ENCODE data around the gene ANO1. TPM values are rescaled to one million over a fixed set of nuclear protein-coding genes. Genes with fewer than 3 reads are reported as not detected.

Gene ANO1
- polyA plus RNA-seq, 1 donor (not counting 4 experiments of a cell fraction or from before 2014, with no cell fraction given): 45.2 TPM

DNA sequence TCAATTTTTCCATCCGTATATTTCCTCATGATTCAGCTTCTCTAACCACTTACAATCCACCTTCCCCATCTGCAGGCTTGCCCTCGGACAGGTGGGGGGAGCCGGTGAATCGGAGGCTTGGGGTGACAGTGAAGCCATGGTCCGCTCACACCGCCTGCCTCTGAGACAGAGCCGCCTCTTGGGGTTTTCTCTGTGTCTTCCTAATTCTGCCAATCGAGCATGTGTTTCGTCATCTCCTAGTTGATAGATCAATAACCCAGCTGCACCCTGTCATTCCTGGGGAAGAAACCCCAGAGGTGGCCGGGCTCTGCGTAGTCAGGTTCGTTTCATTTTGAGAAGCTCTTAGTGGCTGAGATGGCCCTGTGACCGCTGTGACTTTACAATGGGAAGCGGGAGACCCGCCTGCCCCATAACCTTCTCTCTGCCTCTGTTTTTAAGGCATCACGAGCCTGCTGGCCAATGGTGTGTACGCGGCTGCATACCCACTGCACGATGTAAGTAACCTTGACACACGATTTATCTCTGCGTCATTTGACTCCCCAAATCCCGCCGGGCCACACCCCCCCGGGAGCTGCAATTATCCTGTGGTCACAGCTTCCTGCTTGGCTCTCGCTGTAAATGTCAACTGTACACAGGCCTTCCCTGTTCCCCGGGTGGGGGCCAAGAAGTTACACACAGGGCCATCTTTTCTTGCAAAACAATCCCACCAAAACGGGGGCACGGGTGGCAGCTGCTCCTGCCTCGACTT, 33.3 kb downstream of the ANO1 start:
- Histone ChIP-seq H3K9me1 (ENCODE audit: control insufficient read depth, extremely low read depth, insufficient read depth, low read length) (no peaks in the 10 kb centered on the region), H3K4me2 (ENCODE audit: control insufficient read depth, extremely low read depth, insufficient read depth, low read depth, low read length) (no peak overlapping the region), H3K27me3 (ENCODE audit: control insufficient read depth, extremely low read depth, insufficient read depth, low read length) (no peaks in the 10 kb centered on the region), H3K27ac (ENCODE audit: control insufficient read depth, insufficient read depth, low read length) (no peak overlapping the region), H3K9me3 (ENCODE audit: control insufficient read depth, low read depth, low read length) (no peaks in the 10 kb centered on the region), H2AFZ (ENCODE audit: control insufficient read depth, low read length) (no peak overlapping the region), H3K9ac (ENCODE audit: control insufficient read depth, extremely low read depth, insufficient read depth, low read length) (no peak overlapping the region), H3K4me3 (ENCODE audit: control insufficient read depth in 2 of 3, extremely low read depth in 1 of 3, insufficient read depth in 2 of 3, low read depth in 1 of 3, low read length in 3 of 3) (no peak overlapping the region), H4K20me1 (ENCODE audit: control insufficient read depth, extremely low read depth, insufficient read depth, low read length) (no peaks in the 10 kb centered on the region), H3K36me3 (ENCODE audit: control insufficient read depth in 2 of 2, extremely low read depth in 1 of 2, insufficient read depth in 2 of 2, low read length in 2 of 2) (peaks cover 10% of the 10 kb centered on the region in 2 experiments), H3K79me2 (ENCODE audit: control insufficient read depth, insufficient read depth, low read length) (no peaks in the 10 kb centered on the region), H3K4me1 (ENCODE audit: control insufficient read depth, extremely low read depth, insufficient read depth, low read length) (no peaks in the 10 kb centered on the region)
- dilution Hi-C loops (cut with MboI; ENCODE audit: extremely low pct_ligation_motif_present, low sequenced_read_pairs): no loop called here
- no peak for FAIRE-seq
- DNase-seq (ENCODE audit: low read depth, low spot score): no peak
- TF ChIP-seq, protein P1, sequence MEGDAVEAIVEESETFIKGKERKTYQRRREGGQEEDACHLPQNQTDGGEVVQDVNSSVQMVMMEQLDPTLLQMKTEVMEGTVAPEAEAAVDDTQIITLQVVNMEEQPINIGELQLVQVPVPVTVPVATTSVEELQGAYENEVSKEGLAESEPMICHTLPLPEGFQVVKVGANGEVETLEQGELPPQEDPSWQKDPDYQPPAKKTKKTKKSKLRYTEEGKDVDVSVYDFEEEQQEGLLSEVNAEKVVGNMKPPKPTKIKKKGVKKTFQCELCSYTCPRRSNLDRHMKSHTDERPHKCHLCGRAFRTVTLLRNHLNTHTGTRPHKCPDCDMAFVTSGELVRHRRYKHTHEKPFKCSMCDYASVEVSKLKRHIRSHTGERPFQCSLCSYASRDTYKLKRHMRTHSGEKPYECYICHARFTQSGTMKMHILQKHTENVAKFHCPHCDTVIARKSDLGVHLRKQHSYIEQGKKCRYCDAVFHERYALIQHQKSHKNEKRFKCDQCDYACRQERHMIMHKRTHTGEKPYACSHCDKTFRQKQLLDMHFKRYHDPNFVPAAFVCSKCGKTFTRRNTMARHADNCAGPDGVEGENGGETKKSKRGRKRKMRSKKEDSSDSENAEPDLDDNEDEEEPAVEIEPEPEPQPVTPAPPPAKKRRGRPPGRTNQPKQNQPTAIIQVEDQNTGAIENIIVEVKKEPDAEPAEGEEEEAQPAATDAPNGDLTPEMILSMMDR (optimal IDR thresholded peaks at IDR 0.05 in 1 of 3, IDR thresholded peaks at IDR 0.05 in 1 of 3, conservative IDR thresholded peaks at IDR 0.05 in 1 of 3; ENCODE audit: extremely low read depth in 1 of 3, insufficient read depth in 2 of 3, low read length in 3 of 3): no peak
- TF ChIP-seq EZH2 (IDR thresholded peaks at IDR 0.05; ENCODE audit: low read length): no peak

DNA sequence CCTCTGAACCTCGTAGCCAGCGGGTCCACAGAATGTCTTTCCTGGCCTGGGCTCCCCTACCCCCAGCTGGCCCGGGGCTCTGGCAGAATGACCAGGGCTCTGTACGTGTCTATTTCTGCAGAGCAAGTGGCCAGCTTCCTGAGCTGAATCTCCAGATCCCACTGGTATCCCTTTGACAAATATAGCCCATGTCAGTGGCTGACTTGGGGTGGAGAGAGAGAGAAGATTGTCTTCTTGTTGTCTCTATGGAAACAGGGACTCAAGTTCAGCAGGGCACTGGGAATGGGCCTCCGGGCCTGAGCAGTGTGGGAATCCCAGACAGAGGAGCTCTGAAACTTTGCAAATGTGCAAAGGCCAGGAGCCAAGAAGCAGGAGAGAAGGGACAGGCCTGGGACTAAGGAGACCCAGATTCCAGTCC, 33.9 kb downstream of the ANO1 start:
- H3K27ac ChIP-seq (ENCODE audit: control insufficient read depth, insufficient read depth, low read length): no peak overlapping the region
- no peaks in the 10 kb centered on the region for H3K4me1 ChIP-seq (ENCODE audit: control insufficient read depth, extremely low read depth, insufficient read depth, low read length)
- peaks cover 9 to 10% of the 10 kb centered on the region in 2 experiments for H3K36me3 ChIP-seq (ENCODE audit: control insufficient read depth in 2 of 2, extremely low read depth in 1 of 2, insufficient read depth in 2 of 2, low read length in 2 of 2)
- no peaks in the 10 kb centered on the region for H3K79me2 ChIP-seq (ENCODE audit: control insufficient read depth, insufficient read depth, low read length)
- dilution Hi-C loops (cut with MboI; ENCODE audit: extremely low pct_ligation_motif_present, low sequenced_read_pairs): no loop called here
- no peak overlapping the region for H2AFZ ChIP-seq (ENCODE audit: control insufficient read depth, low read length)
- H3K9me1 ChIP-seq (ENCODE audit: control insufficient read depth, extremely low read depth, insufficient read depth, low read length): no peaks in the 10 kb centered on the region
- H4K20me1 ChIP-seq (ENCODE audit: control insufficient read depth, extremely low read depth, insufficient read depth, low read length): no peaks in the 10 kb centered on the region
- no peaks in the 10 kb centered on the region for H3K9me3 ChIP-seq (ENCODE audit: control insufficient read depth, low read depth, low read length)
- H3K9ac ChIP-seq (ENCODE audit: control insufficient read depth, extremely low read depth, insufficient read depth, low read length): no peak overlapping the region
- FAIRE-seq (no peak), DNase-seq (ENCODE audit: low read depth, low spot score) (no peak)
- no peak overlapping the region for H3K4me3 ChIP-seq (ENCODE audit: control insufficient read depth in 2 of 3, extremely low read depth in 1 of 3, insufficient read depth in 2 of 3, low read depth in 1 of 3, low read length in 3 of 3)
- no peak for TF ChIP-seq EZH2 (IDR thresholded peaks at IDR 0.05; ENCODE audit: low read length)
- TF ChIP-seq, protein P1 (optimal IDR thresholded peaks at IDR 0.05 in 1 of 3, IDR thresholded peaks at IDR 0.05 in 1 of 3, conservative IDR thresholded peaks at IDR 0.05 in 1 of 3; ENCODE audit: extremely low read depth in 1 of 3, insufficient read depth in 2 of 3, low read length in 3 of 3): no peak
- no peaks in the 10 kb centered on the region for H3K27me3 ChIP-seq (ENCODE audit: control insufficient read depth, extremely low read depth, insufficient read depth, low read length)
- no peak overlapping the region for H3K4me2 ChIP-seq (ENCODE audit: control insufficient read depth, extremely low read depth, insufficient read depth, low read depth, low read length)

Measured in keratinocyte (primary cell).